Midbrain (tissue), 1 donor: ENCODE data around the gene ZFAND3.
A peak's percentile ranks its signal among the peaks of the same experiment; 100 is the strongest.

Experiments used
- DNase-seq: peaks from one replicate; lab custom pipeline; 2025; lab: John Stamatoyannopoulos, UW

The ZFAND3 gene

GRCh38 chr6:38134704-38135088, 315.2 kb downstream of the ZFAND3 start:
- no peak for DNase-seq

DNA sequence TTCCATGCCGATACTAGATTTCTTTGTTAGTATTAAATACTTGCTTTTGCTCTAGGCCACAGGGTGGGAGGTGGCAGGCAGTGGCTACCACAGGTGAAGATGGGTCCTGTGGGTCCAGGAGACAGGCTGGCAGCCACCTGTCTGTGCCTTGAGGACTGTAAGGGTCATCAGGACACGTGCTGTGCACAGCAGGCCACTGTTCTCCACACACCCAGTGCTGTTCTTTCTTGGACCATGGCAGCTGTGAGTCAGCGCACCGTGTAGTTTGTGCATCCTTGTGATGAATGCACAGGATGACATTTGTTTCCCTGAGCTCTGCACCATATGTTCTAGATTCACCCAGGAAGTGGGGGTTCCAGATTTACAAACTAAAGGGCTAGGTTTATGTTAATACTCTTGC, 317.0 kb downstream of the ZFAND3 start:
- no peak for DNase-seq

- DNase-seq, result peak; percentile 6
These were observed 318.2 kb downstream of the ZFAND3 start for GRCh38 chr6:38137608-38138265.

DNA sequence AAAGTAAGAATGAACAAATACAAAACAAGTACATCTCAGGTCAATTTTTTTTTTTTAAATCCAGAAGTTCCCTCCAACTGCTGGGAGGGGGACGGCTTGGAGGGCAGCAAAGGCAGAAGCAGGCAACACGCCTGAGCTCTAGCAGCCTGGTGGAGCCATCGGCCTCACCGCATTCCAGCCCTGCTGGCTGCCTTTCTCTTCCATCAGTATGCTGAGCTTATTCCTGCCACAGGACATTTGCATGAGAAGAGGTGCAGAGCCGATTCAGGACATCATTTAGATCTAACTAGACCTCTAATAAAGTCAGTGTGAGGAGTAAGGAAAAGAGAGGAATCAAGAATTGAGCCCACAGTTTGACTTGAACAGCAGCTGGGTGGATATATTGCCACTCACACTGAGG, 318.8 kb downstream of the ZFAND3 start:
- no peak for DNase-seq

- peak; percentile 25 for DNase-seq
These were observed 321.6 kb downstream of the ZFAND3 start for GRCh38 chr6:38141085-38141484.

DNA sequence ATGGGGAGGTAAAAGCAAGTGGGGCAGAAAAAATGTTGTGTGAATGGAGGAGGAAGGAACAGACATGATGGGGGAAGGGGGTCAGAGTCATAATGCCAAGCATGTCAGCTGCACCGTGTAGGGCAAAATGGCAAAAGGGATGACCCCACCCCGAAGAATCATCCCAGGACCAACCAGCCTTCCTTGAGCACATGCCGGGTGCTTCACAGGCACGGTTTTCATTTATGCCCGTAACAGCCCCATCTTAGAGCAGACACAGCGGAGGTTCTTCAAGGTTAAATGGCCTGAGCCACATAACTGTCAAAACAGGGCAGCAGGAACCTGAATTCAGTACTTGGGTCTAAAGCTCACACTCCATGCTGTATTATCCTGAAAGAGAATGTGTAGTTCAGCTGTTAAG, 322.2 kb downstream of the ZFAND3 start:
- DNase-seq, result no peak

- DNase-seq, result no peak
These were observed 322.8 kb downstream of the ZFAND3 start for GRCh38 chr6:38142178-38142902.

DNA sequence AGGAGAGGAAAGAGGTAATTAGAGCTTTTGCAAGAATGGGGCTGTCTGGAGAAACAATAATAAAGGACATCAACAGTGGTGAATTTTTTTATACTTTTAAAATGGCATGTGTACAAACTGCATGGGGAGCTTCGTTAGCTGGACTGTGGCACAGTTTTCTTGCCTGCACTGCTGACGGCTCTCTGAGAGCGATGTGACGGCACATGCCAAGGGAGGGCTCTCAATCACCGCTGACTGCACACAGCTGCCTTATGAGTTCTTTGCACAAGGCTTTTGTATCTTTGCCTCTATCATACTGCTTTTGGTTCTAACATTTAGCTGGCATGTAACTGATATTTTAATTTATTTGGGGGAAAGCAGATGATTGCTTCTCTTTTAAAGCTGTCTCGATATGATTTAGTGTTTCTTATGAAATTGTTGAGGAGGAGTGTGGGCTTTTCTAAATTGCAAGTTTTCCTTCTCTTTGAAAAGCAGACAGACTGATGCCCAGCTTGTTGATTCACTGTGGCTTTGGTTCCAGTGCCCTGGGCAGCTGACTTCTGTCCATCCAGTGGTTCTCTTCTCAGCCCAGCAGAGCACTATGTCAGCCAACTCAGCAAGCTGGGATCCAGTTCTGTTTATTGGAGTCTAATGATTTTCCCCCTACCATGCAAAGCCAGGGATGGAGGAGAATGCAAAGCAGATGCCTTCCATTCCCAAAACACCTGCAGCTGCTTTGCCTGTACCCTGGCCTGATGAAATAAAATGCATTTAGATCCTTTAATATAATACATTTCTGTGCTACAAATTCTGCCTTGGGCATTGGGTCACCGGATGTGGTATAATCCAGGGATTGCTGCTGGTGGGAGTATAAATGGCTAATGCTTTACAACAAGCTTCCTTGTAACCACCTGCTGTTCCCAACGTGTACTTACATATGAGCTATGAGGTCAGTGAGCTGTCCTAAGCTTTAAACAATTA, 323.9 kb downstream of the ZFAND3 start:
- peak; percentile 68 for DNase-seq

DNA sequence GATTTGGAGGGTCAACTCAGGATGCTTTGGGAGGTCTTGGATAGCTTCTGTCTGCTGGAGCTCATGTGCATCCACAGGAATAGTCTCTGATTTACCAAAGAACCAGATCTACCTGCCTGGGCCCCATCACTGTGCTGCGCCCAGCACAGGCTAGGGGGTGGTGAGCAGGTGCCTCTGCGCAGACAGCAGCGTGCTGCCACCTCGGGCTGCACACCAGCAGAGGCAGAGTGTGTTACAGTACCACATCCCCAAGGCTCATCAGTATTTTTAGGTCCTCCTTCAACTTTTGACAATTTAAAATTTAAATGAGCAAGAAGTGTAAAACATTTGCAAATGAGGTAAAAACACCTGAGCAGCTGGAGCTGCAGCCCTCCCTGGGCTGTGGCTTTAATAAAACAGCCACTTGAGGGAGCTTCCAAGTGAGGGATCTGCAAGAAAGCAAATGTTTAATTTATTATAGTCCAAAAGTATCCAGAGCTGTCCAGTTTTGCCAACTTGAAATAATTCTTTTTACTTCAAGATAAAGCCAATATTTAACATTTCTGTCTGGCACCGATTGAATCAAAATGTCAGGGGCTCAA, 324.9 kb downstream of the ZFAND3 start:
- no peak for DNase-seq

GRCh38 chr6:38146021-38146733, 326.6 kb downstream of the ZFAND3 start:
- DNase-seq, result no peak

- DNase-seq, result no peak
These were observed 327.2 kb downstream of the ZFAND3 start for GRCh38 chr6:38146734-38147027.

DNA sequence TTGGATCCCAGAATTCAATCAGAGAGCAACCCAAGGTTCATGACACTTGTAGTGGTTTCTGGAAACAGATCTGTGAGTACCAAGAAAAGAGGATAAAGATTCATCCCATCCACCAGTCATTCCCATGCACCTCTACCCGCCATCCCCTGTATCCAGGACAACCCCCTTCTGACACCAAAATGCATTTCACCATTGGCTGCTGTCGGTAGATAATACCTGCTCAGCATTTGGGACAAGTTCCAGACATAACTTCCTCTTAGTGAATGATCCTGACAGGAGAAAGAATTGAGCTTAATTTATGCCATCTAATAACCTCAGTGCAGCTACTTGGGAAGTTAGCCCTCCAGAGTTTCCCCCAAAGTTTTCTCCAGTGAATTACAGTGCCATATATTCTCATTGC, 329.1 kb downstream of the ZFAND3 start:
- no peak for DNase-seq

DNA sequence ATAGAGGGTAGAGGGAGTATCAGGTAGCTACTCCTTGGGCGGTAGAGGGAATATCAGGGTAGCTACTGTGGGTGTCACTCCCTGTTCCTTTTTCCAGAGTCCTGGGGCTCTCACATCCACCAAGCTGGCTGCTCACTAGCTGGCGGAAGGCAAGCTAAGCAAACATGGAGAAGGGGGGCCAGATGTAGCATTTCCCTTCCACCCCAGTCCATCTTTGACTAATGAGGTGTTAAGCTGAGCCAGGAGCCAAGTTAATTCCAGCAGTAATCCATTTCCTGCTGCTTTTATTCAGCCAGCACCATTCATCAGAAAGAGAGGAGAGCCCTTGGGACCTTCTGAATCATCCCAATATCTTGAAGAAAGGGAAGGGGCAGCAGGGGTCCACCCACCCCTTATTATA, 330.0 kb downstream of the ZFAND3 start:
- DNase-seq, result no peak

GRCh38 chr6:38150021-38150420, 330.5 kb downstream of the ZFAND3 start:
- no peak for DNase-seq

DNA sequence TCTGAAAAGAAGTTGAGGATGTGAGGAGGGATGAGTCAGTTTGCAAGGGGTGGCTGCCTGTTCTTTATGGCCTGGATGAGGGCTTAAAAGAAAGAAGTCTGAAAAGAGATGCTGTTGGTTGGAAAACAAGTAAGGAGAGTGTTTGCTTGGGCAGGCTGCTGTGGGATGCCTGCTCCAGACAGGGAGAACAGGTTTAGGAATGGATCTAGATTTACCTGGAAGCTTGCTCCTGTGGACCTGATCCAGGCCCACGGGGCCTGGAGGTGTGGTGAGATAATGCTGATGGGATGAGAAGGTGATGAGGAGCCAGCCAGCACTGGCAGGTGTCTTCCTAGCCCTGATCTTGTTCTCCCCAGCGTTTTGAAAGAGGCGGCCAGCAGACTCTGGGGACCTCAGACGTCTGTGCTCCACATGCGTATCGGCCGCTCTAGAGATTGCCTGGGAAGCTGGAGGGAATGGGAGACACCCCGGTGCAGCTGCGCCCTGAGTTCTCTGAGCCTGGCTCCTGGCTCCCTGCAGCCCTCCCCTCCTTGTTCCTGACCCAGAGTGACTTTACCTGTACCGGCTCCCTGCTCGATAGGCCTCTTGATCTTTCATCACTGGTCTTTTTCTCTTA, 331.3 kb downstream of the ZFAND3 start:
- no peak for DNase-seq

DNA sequence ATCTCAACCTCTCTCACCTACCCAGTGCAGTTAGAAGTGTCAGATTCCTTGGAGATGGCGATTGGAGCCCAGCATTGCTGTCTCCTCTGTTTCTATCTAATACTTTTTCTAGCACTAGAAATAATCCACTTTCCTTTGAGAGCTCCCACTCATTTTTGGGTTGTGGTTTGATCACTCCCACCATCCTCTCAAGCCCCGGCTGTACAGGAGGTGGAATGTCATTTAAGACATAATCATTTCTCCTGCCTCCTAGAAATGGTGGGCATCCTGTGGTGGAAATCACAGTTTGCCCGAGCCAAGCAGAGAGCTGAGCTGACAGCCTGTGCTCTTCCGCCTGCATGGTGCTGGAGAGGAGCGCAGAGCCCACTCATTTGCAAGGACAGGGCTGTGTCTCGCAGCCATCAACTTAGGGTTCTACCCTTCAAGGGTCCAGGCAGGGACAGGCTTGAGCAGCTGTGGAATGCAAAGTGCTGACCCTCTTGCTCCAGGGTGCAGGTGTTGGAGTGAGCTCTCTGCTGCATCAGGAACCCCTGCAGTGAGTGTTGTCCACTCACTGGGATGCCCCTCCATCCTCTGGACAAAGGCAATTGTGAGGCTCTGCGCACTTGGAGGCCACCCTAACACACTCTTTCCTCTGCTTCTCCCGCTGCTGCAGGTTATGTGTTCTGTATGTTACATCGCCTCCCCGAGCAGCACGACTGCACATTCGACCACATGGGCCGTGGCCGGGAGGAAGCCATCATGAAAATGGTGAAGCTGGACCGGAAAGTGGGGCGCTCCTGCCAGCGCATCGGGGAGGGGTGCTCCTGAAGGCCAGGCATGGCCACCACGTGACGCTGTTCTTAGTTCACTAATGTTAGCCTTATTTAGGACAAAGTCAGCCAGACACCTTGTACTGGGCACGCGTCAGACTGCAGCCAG, 332.3 kb downstream of the ZFAND3 start:
- no peak for DNase-seq

- DNase-seq, result no peak
These were observed 333.1 kb downstream of the ZFAND3 start for GRCh38 chr6:38152620-38153019.

DNA sequence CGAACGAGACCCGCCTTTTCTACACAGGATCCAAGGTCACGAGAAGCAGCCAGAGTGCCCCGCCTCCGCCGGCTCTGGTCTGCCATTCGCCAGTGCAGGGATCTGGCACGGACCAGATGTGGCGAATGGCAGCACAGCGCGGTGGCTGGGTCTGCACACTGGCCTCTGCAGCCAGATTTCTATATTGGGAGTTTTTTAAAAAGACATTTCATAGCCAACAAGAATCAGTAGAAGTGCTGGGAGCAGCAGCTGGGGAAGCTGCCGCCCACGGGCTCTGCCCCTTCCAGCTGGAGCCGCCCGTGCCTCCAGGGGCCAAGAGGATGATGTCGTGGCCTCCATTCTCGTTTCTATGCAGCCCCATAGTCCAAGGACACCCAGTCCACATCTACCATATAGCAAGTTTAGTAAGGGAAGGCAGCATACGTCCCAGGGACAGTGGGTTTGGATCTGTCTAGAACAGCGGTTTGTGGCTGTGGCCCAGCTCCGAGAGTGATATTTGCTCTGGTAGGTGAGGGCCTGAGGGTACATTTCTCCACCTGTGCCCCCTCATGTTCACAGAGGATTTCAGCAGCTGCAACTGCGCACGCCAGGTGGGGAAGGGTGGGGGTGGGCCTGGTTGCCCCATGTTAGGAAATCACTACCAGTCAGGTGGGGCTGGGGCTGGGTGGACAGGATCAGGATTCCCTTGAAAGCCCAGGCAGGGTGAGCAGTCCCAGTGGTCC, 333.7 kb downstream of the ZFAND3 start:
- no peak for DNase-seq

DNA sequence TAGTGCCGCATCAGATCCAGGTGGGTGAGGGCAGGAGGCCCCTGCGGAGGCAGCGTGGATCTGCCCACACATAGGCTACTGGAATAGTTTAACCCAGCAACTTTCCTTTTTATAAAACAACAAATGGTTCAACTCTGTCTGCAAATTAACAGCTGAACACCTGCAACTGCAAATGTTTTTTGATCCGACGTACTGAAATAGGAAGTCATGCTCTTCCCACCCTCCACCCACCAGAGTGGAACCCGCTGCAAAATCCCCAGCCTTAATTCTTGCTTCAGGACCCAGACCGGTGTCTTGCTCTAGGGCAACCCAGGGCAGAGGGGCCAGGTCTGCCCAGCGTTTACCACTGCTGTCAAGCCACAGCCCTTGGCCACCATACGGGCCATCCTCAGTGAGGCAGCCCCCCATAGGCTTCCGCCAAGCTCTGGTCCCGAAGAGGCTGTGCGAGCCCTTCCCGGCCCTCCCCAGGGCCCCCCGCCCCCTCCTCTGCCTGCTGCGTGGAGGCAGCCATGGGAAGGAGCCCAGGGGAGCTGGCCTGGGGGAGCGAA, 334.3 kb downstream of the ZFAND3 start:
- no peak for DNase-seq
